ENCODE data around the gene THOC6.

The THOC6 gene

GRCh38 chr16:3030222-3031212 is 6.7 kb downstream of the THOC6 start:
- Histone ChIP-seq H3K4me1 (ENCODE audit: control insufficient read depth, insufficient read depth, low read length) (peaks cover 5% of the 10 kb centered on the region), H3K27ac (ENCODE audit: extremely low read depth, low read depth, low read length) (no peak overlapping the region), H3K9me3 (ENCODE audit: control insufficient read depth, insufficient read depth, low read depth, low read length) (no peaks in the 10 kb centered on the region), H3K4me3 (ENCODE audit: low read depth, low read length) (no peak overlapping the region), H3K36me3 (ENCODE audit: control insufficient read depth in 2 of 2, insufficient read depth in 1 of 2, low read length in 2 of 2) (peaks cover 0 to 19% of the 10 kb centered on the region in 2 experiments; a peak in 1 of 3 replicates)
- CTCF ChIA-PET, result interaction anchor here (0.6 to 9.2 kb wide), 17 partner anchors 9 to 1087 kb away, joined by 3 to 149 read pairs (median 9); partner anchors contain the start of genes BICDL2, HCFC1R1, THOC6 and TNFRSF12A
- POLR2A ChIA-PET, result interaction anchor here (0.6 to 3.1 kb wide), 10 partner anchors 9 to 104 kb away, joined by 3 to 51 read pairs (median 5); partner anchors contain the start of genes HCFC1R1, THOC6, TNFRSF12A and ZNF213
- peak; percentile 85 for TF ChIP-seq ZNF16 (tag by site-specific recombination; IDR thresholded peaks at IDR 0.05; ENCODE audit: low read depth)
- TF ChIP-seq PRDM4 (tag by site-specific recombination; IDR thresholded peaks at IDR 0.05), result no peak

GRCh38 chr16:3032624-3033023 is 8.8 kb downstream of the THOC6 start:
- POLR2A ChIA-PET, result interaction anchor here (0.6 to 3.1 kb wide), 4 partner anchors 10 to 245 kb away, joined by 3 to 51 read pairs (median 6); partner anchors contain the start of genes HCFC1R1, THOC6 and TNFRSF12A
- TF ChIP-seq ZNF830 (tag by site-specific recombination; IDR thresholded peaks at IDR 0.05; ENCODE audit: low read depth) (no peak), BCL11A (tag by site-specific recombination; IDR thresholded peaks at IDR 0.05; ENCODE audit: low read depth) (no peak), ZXDB (tag by site-specific recombination; IDR thresholded peaks at IDR 0.05) (no peak), ZBTB7A (tag by site-specific recombination; IDR thresholded peaks at IDR 0.05; ENCODE audit: low read depth) (no peak), ZNF621 (tag by site-specific recombination; IDR thresholded peaks at IDR 0.05) (no peak), ZNF701 (tag by site-specific recombination; IDR thresholded peaks at IDR 0.05) (no peak), ZFHX2 (tag by site-specific recombination; conservative IDR thresholded peaks at IDR 0.05) (no peak), ZBTB49 (tag by site-specific recombination; IDR thresholded peaks at IDR 0.05; ENCODE audit: low read depth) (no peak), ZNF157 (tag by site-specific recombination; IDR thresholded peaks at IDR 0.05) (no peak), ZNF366 (tag by site-specific recombination; conservative IDR thresholded peaks at IDR 0.05) (no peak)
- Histone ChIP-seq H3K9me3 (ENCODE audit: control insufficient read depth, insufficient read depth, low read depth, low read length) (no peaks in the 10 kb centered on the region), H3K4me1 (ENCODE audit: control insufficient read depth, insufficient read depth, low read length) (peaks cover 5% of the 10 kb centered on the region), H3K4me3 (ENCODE audit: low read depth, low read length) (no peak overlapping the region), H3K27ac (ENCODE audit: extremely low read depth, low read depth, low read length) (no peak overlapping the region), H3K36me3 (ENCODE audit: control insufficient read depth in 2 of 2, insufficient read depth in 1 of 2, low read length in 2 of 2) (no peaks in the 10 kb centered on the region)
- CTCF ChIA-PET, result interaction anchor here (1.1 to 9.2 kb wide), 12 partner anchors 8 to 138 kb away, joined by 3 to 149 read pairs (median 12); partner anchors contain the start of genes BICDL2, HCFC1R1, PAQR4 and THOC6

GRCh38 chr16:3035289-3035971 is 11.6 kb downstream of the THOC6 start:
- Histone ChIP-seq H3K27ac (ENCODE audit: extremely low read depth, low read depth, low read length) (no peak overlapping the region), H3K4me1 (ENCODE audit: control insufficient read depth, insufficient read depth, low read length) (no peaks in the 10 kb centered on the region), H3K4me3 (ENCODE audit: low read depth, low read length) (no peak overlapping the region), H3K36me3 (ENCODE audit: control insufficient read depth in 2 of 2, insufficient read depth in 1 of 2, low read length in 2 of 2) (no peaks in the 10 kb centered on the region), H3K9me3 (ENCODE audit: control insufficient read depth, insufficient read depth, low read depth, low read length) (no peaks in the 10 kb centered on the region)
- CTCF ChIA-PET, result interaction anchor here (0.7 to 9.2 kb wide), 6 partner anchors 23 to 130 kb away, joined by 3 to 149 read pairs (median 6); no protein-coding TSS in a partner anchor
- POLR2A ChIA-PET, result interaction anchor here (0.5 to 1.2 kb wide), 5 partner anchors 12 to 89 kb away, joined by 3 to 9 read pairs (median 4); no protein-coding TSS in a partner anchor
- TF ChIP-seq ZNF707 (tag by site-specific recombination; IDR thresholded peaks at IDR 0.05), result no peak
- no peak for TF ChIP-seq KLF8 (tag by site-specific recombination; IDR thresholded peaks at IDR 0.05)
- no peak for TF ChIP-seq ZNF548 (tag by site-specific recombination; IDR thresholded peaks at IDR 0.05)
- TF ChIP-seq HOXD13 (CRISPR knock-in tag; IDR thresholded peaks at IDR 0.05; ENCODE audit: borderline replicate concordance), result no peak
- no peak for TF ChIP-seq ZNF214 (tag by site-specific recombination; IDR thresholded peaks at IDR 0.05; ENCODE audit: borderline replicate concordance)
- no peak for TF ChIP-seq ZNF114 (tag by site-specific recombination; IDR thresholded peaks at IDR 0.05)
- TF ChIP-seq ZNF138 (tag by site-specific recombination; IDR thresholded peaks at IDR 0.05; ENCODE audit: borderline replicate concordance), result no peak
- no peak for TF ChIP-seq ZNF830 (tag by site-specific recombination; IDR thresholded peaks at IDR 0.05; ENCODE audit: low read depth)
- no peak for TF ChIP-seq ZNF169 (tag by site-specific recombination; IDR thresholded peaks at IDR 0.05)

All from HEK293 (cell line).